Measurements from ENCODE around the gene NIN.

The NIN gene

DNA sequence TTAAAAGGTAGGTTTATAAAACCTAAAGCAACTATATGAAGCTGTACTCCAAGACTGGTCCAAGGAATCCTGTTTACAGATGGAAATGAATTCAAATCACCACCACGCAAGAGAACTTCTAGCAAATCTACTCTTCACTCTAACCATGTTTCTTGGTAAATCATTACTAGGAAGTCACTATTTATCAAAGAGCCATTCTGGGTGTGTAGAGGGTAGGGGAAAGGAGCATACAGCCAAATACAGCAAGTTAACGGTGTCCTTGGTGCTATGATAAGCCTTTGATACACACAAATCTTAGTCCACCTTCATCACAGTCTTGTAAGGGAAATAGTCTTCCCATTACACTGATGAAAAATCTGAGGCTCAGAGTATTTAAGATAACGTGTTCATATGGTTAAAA, 16.8 kb downstream of the NIN start:
- Histone ChIP-seq H3K27ac (no peak overlapping the region), H3K4me3 (no peak overlapping the region)
- TF ChIP-seq, protein P1, sequence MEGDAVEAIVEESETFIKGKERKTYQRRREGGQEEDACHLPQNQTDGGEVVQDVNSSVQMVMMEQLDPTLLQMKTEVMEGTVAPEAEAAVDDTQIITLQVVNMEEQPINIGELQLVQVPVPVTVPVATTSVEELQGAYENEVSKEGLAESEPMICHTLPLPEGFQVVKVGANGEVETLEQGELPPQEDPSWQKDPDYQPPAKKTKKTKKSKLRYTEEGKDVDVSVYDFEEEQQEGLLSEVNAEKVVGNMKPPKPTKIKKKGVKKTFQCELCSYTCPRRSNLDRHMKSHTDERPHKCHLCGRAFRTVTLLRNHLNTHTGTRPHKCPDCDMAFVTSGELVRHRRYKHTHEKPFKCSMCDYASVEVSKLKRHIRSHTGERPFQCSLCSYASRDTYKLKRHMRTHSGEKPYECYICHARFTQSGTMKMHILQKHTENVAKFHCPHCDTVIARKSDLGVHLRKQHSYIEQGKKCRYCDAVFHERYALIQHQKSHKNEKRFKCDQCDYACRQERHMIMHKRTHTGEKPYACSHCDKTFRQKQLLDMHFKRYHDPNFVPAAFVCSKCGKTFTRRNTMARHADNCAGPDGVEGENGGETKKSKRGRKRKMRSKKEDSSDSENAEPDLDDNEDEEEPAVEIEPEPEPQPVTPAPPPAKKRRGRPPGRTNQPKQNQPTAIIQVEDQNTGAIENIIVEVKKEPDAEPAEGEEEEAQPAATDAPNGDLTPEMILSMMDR (IDR thresholded peaks at IDR 0.05), result no peak
- DNase-seq (ENCODE audit: low spot score), result no peak

DNA sequence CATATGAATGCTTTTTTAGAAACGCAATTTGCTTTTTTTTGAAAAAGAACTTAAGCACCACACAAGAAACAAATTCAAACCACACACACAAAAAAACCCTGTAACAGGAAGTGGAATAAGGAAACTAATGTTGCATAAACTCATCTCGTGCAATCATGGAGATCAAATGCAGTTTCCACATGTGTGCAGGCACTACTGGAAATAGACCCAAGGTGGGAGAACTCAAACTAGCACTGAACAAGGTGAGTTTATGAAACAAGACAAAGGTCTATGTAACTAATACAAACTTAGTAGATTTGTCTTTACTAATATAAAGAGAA, 17.5 kb downstream of the NIN start:
- no peak overlapping the region for H3K27ac ChIP-seq
- no peak for DNase-seq (ENCODE audit: low spot score)

DNA sequence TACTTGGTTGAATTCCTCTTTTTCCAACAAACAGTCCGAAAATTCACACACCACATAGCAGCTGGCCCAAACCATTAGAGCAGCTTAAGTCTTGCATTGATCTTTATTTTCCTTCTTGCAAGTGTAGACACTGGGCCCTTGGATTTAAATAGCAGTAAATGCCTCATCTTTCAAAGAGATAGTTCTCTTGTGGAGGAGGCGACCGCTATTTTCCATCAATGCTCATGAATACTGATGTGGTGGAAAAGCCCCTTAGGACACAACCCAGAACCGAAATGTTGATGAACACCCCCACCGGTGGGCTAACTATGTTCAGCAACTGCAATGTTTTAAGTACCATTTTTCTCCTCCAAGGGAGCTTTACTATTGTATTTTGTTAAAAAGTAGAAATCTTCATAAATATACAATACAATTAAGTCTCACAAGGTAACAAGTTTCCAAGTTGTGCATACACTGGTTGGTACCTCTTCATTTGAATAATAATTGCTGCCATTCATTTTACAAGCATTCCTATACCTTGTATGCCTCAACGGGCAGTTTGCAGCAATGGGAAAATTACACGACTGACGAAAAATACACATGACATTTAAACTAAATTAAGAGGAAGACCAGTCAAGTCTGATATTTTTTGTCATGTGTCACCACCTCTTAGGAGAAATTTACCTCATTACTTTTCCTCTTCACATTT, 18.0 kb downstream of the NIN start:
- H3K4me3 ChIP-seq, result no peak overlapping the region
- no peak overlapping the region for H3K27ac ChIP-seq
- no peak for DNase-seq (ENCODE audit: low spot score)
- TF ChIP-seq, protein P1 (IDR thresholded peaks at IDR 0.05), result no peak

More for the DNA sequence above, 17.5 kb downstream of the NIN start:
- TF ChIP-seq, protein P1 (IDR thresholded peaks at IDR 0.05), result no peak
- no peak overlapping the region for H3K4me3 ChIP-seq

DNA sequence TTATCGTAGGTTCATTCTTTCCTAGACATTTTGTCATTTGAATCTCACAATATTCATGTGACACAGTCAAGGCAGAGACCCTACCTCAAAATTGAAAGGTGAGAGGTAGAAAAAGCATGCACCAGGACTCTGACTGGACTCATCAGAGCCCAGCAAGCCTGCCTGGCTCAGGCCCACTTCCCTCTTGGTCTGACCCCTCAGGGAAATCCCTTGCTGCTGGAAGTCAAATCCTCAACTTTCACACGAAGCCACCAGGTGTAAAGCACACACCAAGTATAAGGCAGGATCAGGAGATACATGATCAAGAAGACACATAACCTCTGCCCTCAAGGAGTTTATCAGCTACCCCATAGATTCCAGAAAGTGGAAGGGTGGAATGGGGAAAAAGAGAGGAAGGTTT, 18.8 kb downstream of the NIN start:
- no peak overlapping the region for H3K4me3 ChIP-seq
- no peak overlapping the region for H3K27ac ChIP-seq
- TF ChIP-seq, protein P1 (IDR thresholded peaks at IDR 0.05), result no peak
- no peak for DNase-seq (ENCODE audit: low spot score)

DNA sequence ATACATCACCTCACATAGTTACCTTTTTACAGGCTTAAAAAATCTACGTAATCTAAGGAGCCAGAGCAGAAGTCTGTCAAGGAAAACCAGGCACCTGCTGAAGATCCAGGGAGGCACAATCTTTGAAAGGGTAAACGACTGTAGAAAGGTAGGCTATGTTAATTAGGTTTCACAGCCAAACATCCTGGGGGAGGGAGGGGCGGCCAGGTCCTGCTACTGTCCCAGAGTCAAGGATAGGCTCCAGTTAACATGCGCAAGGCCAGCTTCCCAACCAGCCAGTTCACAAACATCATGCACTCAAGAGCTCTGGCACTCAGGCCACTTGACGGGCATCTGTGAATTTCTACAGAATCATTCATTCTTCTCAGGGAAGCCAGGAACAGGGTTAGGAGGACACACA, 22.9 kb downstream of the NIN start:
- Histone ChIP-seq H3K27ac (no peak overlapping the region), H3K4me3 (no peak overlapping the region)
- TF ChIP-seq, protein P1 (IDR thresholded peaks at IDR 0.05), result no peak
- DNase-seq (ENCODE audit: low spot score), result no peak

DNA sequence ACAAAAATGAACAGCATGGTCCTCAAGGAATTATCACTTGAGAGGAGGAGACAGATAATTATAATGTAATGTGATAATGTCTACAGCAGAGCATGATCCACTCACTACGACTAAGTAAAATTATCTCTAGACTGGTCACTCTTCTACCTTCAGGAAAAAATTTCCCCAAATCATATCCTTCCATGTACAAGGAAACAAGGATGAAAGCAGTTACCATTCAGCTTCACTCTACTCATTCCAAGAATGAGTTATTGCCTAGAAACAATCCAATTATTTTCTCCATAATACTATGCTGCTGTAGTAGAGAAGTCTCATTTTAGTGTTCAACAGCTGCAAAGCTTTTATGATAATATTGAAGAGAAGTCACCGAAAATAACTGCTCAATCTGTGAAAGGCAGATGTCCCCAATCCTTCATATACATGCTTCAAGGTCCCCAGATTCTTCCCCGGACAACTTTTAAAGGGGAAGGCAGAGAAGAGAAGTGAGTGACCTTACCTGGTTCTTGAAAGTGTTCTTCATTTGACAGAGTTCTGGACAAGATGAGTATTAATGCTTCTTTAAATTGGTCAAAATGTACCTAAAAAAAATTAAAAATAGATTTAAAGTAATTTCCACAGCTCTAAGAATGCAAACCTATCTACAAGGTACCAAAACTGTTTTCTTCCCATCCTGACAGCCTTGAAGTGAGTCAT, 24.6 kb downstream of the NIN start:
- no peak overlapping the region for H3K4me3 ChIP-seq
- DNase-seq (ENCODE audit: low spot score), result no peak
- TF ChIP-seq, protein P1 (IDR thresholded peaks at IDR 0.05), result no peak
- H3K27ac ChIP-seq, result no peak overlapping the region

DNA sequence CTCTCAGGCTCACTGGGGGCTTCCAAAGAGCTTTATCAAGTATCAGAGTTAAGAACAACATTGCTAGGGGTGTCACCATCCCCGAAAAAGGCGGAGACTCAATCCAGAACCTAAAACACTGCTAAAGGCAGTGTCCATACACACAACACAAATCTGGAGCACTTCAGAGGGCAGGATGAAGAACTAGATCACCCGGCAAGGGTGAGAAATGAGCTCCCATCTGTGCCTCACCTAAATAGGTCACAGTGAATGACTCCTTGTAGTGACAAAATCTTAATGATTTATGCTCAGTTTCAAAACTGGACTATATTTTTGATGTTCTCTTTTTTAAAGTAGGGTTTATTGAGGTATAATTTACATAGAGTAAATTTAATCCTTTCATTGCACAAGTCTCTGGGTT, 25.6 kb downstream of the NIN start:
- DNase-seq (ENCODE audit: low spot score), result no peak
- Histone ChIP-seq H3K4me3 (no peak overlapping the region), H3K27ac (no peak overlapping the region)
- TF ChIP-seq, protein P1 (IDR thresholded peaks at IDR 0.05), result no peak
